Measurements from ENCODE around the gene CCDC198. TPM values are rescaled to one million over a fixed set of nuclear protein-coding genes. Genes with fewer than 3 reads are reported as not detected.

The CCDC198 gene
- total RNA-seq, 4 donors from 2014 or later: 0.16 to 0.39 TPM; not detected in 2

- intact Hi-C loops (cut with DNase I; ENCODE audit: low total_unique reads): no loop called here
- ATAC-seq: no peak
Measured at GRCh38 chr14:57420986-57421385, 72.7 kb downstream of the CCDC198 start.

GRCh38 chr14:57420033-57420432, 73.6 kb downstream of the CCDC198 start:
- in situ Hi-C loops (cut with MboI; ENCODE audit: low sequenced_read_pairs in 4 of 4) (no loop called here), intact Hi-C loops (cut with DNase I; ENCODE audit: low total_unique reads) (no loop called here)
- TF ChIP-seq POLR2A (IDR thresholded peaks at IDR 0.05): no peak
- TF ChIP-seq, protein P1, sequence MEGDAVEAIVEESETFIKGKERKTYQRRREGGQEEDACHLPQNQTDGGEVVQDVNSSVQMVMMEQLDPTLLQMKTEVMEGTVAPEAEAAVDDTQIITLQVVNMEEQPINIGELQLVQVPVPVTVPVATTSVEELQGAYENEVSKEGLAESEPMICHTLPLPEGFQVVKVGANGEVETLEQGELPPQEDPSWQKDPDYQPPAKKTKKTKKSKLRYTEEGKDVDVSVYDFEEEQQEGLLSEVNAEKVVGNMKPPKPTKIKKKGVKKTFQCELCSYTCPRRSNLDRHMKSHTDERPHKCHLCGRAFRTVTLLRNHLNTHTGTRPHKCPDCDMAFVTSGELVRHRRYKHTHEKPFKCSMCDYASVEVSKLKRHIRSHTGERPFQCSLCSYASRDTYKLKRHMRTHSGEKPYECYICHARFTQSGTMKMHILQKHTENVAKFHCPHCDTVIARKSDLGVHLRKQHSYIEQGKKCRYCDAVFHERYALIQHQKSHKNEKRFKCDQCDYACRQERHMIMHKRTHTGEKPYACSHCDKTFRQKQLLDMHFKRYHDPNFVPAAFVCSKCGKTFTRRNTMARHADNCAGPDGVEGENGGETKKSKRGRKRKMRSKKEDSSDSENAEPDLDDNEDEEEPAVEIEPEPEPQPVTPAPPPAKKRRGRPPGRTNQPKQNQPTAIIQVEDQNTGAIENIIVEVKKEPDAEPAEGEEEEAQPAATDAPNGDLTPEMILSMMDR (IDR thresholded peaks at IDR 0.05 in 4 of 5, conservative IDR thresholded peaks at IDR 0.05 in 1 of 5): no peak
- H3K27ac ChIP-seq: no peak overlapping the region
- H3K4me3 ChIP-seq: no peak overlapping the region
- DNase-seq: no peak
- no peaks in the 10 kb centered on the region for H3K4me1 ChIP-seq
- ATAC-seq: no peak
- no peaks in the 10 kb centered on the region for H3K27me3 ChIP-seq
- no peaks in the 10 kb centered on the region for H3K9me3 ChIP-seq
- no peaks in the 10 kb centered on the region for H3K36me3 ChIP-seq

More at GRCh38 chr14:57420986-57421385, 72.7 kb downstream of the CCDC198 start:
- no peak overlapping the region for H3K27ac ChIP-seq
- H3K9me3 ChIP-seq: no peaks in the 10 kb centered on the region
- H3K27me3 ChIP-seq: no peaks in the 10 kb centered on the region
- H3K4me1 ChIP-seq: no peaks in the 10 kb centered on the region
- no peak overlapping the region for H3K4me3 ChIP-seq
- TF ChIP-seq, protein P1 (IDR thresholded peaks at IDR 0.05 in 4 of 5, conservative IDR thresholded peaks at IDR 0.05 in 1 of 5): no peak
- TF ChIP-seq POLR2A (IDR thresholded peaks at IDR 0.05): no peak
- no peaks in the 10 kb centered on the region for H3K36me3 ChIP-seq
- in situ Hi-C loops (cut with MboI; ENCODE audit: low sequenced_read_pairs in 4 of 4): no loop called here
- DNase-seq: no peak

Other genes starting within 250 kb of the CCDC198 start
- 10 to 100 TPM; 34.6 to 61.9 (median 43.2) TPM for gene EXOC5, start 225.0 kb downstream of the CCDC198 start, total RNA-seq
- gene AP5M1, start 224.9 kb downstream of the CCDC198 start, total RNA-seq: 10 to 100 TPM; 17.3 to 36.0 (median 27.7) TPM
- 10 to 100 TPM; 30.9 to 53.7 (median 38.6) TPM for gene NAA30, start 103.3 kb downstream of the CCDC198 start, total RNA-seq